ENCODE measurements around the gene NRP1.

The NRP1 gene

DNA sequence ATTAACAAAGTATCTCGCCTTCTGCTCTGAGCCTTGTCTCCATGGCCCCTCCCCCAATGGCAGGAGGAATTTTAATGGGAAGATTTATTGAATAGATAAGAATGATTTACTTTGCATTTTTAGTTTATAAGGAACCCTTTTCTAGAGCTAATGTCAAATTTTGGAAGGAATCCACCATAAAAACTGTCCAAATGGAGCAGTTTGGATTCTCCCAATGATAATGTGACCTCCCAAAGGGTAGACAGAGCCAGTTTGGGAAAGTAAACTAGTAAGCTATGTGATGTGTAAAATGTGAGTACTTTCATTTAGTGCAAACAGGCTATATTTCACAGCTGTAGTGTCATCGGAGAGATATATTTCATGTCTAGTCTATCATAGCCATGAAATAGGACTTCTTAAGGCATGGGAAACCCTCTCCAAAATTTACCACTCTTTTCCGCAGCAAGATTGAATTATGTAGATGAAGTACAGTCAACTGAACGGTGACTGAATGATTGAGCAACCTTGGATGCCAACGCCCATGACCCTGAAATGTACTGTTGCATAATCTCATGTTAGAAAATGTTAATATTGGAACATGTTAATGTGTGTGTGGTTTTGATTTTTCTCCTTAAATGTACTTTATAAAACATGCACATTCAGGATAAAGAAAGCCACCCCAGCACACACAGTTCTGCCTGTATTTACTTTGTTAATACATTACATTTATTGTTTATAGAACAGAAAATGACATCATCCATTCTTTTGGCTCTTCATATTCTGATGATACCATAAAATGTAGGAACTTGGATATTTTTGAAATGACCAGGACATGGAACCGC is 140.6 kb downstream of the NRP1 start:
- H3F3A ChIP-seq (ENCODE audit: insufficient read depth, low read length), result no peaks in the 10 kb centered on the region
- H3K79me2 ChIP-seq (ENCODE audit: low read length), result no peaks in the 10 kb centered on the region
- H3K27me3 ChIP-seq (replicated peaks; ENCODE audit: insufficient read depth, low read length), result no peaks in the 10 kb centered on the region
- no peaks in the 10 kb centered on the region for H4K20me1 ChIP-seq (ENCODE audit: insufficient read depth, low read length)
- no peak overlapping the region for H3K27ac ChIP-seq (ENCODE audit: low read length)
- H3K4me1 ChIP-seq (ENCODE audit: low read length), result no peaks in the 10 kb centered on the region
- H3K9me3 ChIP-seq (replicated peaks; ENCODE audit: insufficient read depth, low read length), result no peaks in the 10 kb centered on the region
- H3K9ac ChIP-seq (ENCODE audit: low read length), result no peak overlapping the region
- H3K4me3 ChIP-seq (ENCODE audit: low read length), result no peak overlapping the region
- no peaks in the 10 kb centered on the region for H3K9me2 ChIP-seq (replicated peaks; ENCODE audit: insufficient read depth, low read length)
- TF ChIP-seq, protein P1, sequence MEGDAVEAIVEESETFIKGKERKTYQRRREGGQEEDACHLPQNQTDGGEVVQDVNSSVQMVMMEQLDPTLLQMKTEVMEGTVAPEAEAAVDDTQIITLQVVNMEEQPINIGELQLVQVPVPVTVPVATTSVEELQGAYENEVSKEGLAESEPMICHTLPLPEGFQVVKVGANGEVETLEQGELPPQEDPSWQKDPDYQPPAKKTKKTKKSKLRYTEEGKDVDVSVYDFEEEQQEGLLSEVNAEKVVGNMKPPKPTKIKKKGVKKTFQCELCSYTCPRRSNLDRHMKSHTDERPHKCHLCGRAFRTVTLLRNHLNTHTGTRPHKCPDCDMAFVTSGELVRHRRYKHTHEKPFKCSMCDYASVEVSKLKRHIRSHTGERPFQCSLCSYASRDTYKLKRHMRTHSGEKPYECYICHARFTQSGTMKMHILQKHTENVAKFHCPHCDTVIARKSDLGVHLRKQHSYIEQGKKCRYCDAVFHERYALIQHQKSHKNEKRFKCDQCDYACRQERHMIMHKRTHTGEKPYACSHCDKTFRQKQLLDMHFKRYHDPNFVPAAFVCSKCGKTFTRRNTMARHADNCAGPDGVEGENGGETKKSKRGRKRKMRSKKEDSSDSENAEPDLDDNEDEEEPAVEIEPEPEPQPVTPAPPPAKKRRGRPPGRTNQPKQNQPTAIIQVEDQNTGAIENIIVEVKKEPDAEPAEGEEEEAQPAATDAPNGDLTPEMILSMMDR (IDR thresholded peaks at IDR 0.05; ENCODE audit: low read length), result no peak; the same call in 1 of the 2 replicates
- TF ChIP-seq EZH2 (optimal IDR thresholded peaks at IDR 0.05; ENCODE audit: low read depth, low read length) (no peak), EZH2phosphoT487 (IDR thresholded peaks at IDR 0.05; ENCODE audit: low read length) (no peak)
- H3K36me3 ChIP-seq (replicated peaks; ENCODE audit: insufficient read depth, low read length), result no peaks in the 10 kb centered on the region
- no peak overlapping the region for H3K4me2 ChIP-seq (ENCODE audit: low read depth, low read length)
- H2AFZ ChIP-seq (ENCODE audit: low read length), result no peak overlapping the region
- DNase-seq, result no peak

DNA sequence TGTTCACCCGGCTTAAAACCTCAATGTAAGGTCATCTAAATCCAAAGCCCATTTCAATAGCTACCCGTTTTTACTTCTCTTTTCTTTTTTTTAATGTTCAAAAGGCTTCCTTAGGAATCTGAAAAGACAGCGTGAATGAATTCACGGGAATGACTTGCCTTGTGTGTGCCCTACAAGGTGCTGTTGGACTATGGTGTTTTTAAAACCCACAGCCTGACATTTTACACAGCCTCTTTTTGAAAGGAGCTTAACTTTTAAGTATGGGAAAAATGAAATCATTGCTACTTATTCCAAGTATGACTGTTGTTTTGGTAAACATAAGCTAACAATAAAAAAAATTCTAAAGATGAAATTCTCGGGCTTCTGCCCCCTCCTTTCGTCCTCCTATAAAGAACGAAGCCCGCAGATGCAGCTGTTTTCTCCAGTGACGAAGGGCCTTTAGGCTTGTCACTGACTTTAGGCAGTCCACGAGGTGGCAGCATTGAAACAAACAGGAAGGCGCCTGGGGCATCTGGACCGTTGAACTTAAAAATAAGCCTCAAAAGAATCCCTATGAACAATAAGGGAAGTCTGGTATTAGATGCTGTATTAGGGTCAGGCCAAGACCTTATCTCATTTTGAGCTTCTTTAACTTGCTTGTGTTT is 141.3 kb downstream of the NRP1 start:
- Histone ChIP-seq H3K27ac (ENCODE audit: low read length) (no peak overlapping the region), H3F3A (ENCODE audit: insufficient read depth, low read length) (no peaks in the 10 kb centered on the region)

DNA sequence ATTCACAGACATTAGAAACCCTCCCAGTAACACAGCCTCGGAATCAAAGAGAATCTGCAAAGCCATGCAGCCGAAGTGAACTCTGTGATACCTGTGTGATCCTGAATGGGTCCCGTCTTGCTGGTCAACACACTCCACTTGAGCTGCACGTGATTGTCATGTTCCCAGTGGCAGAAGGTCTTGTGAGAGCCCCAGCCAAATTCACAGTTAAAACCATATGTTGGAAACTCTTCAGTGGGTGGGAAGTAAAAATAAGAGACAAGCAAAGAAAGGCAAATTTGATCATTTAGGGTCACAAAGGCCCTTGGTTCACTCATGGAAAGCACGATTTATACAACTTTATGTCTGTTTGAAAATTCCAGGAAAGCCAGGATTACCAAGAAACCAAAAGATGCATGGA is 142.3 kb downstream of the NRP1 start:
- H3K9ac ChIP-seq (ENCODE audit: low read length), result no peak overlapping the region
- H2AFZ ChIP-seq (ENCODE audit: low read length), result no peak overlapping the region
- H3K79me2 ChIP-seq (ENCODE audit: low read length), result no peaks in the 10 kb centered on the region
- no peak overlapping the region for H3K27ac ChIP-seq (ENCODE audit: low read length)
- H3K4me1 ChIP-seq (ENCODE audit: low read length), result no peaks in the 10 kb centered on the region
- no peak for DNase-seq
- H3K9me2 ChIP-seq (replicated peaks; ENCODE audit: insufficient read depth, low read length), result no peaks in the 10 kb centered on the region
- H3K4me2 ChIP-seq (ENCODE audit: low read depth, low read length), result no peak overlapping the region
- no peaks in the 10 kb centered on the region for H3F3A ChIP-seq (ENCODE audit: insufficient read depth, low read length)
- no peaks in the 10 kb centered on the region for H3K36me3 ChIP-seq (replicated peaks; ENCODE audit: insufficient read depth, low read length)
- H3K4me3 ChIP-seq (ENCODE audit: low read length), result no peak overlapping the region
- no peaks in the 10 kb centered on the region for H3K9me3 ChIP-seq (replicated peaks; ENCODE audit: insufficient read depth, low read length)
- H3K27me3 ChIP-seq (replicated peaks; ENCODE audit: insufficient read depth, low read length), result no peaks in the 10 kb centered on the region
- H4K20me1 ChIP-seq (ENCODE audit: insufficient read depth, low read length), result no peaks in the 10 kb centered on the region
- TF ChIP-seq, protein P1 (IDR thresholded peaks at IDR 0.05; ENCODE audit: low read length), result no peak
- no peak for TF ChIP-seq EZH2 (optimal IDR thresholded peaks at IDR 0.05; ENCODE audit: low read depth, low read length)

More for the DNA sequence above, 141.3 kb downstream of the NRP1 start:
- no peaks in the 10 kb centered on the region for H4K20me1 ChIP-seq (ENCODE audit: insufficient read depth, low read length)
- H3K36me3 ChIP-seq (replicated peaks; ENCODE audit: insufficient read depth, low read length), result no peaks in the 10 kb centered on the region
- DNase-seq, result peak; percentile 73
- no peaks in the 10 kb centered on the region for H3K4me1 ChIP-seq (ENCODE audit: low read length)
- H3K9me3 ChIP-seq (replicated peaks; ENCODE audit: insufficient read depth, low read length), result no peaks in the 10 kb centered on the region
- H3K4me2 ChIP-seq (ENCODE audit: low read depth, low read length), result no peak overlapping the region
- H3K27me3 ChIP-seq (replicated peaks; ENCODE audit: insufficient read depth, low read length), result no peaks in the 10 kb centered on the region
- no peaks in the 10 kb centered on the region for H3K9me2 ChIP-seq (replicated peaks; ENCODE audit: insufficient read depth, low read length)
- no peak for TF ChIP-seq EZH2 (optimal IDR thresholded peaks at IDR 0.05; ENCODE audit: low read depth, low read length)
- TF ChIP-seq, protein P1 (IDR thresholded peaks at IDR 0.05; ENCODE audit: low read length), result peak; percentile 55
- no peak overlapping the region for H2AFZ ChIP-seq (ENCODE audit: low read length)
- H3K79me2 ChIP-seq (ENCODE audit: low read length), result no peaks in the 10 kb centered on the region
- H3K9ac ChIP-seq (ENCODE audit: low read length), result no peak overlapping the region
- H3K4me3 ChIP-seq (ENCODE audit: low read length), result no peak overlapping the region
